ENCODE data around the gene TLK1. TPM values are rescaled to one million over a fixed set of nuclear protein-coding genes. Genes with fewer than 3 reads are reported as not detected.
A peak's percentile ranks its signal among the peaks of the same experiment; 100 is the strongest.
"Not testable (repeated sequence)": the region's sequence is repeated elsewhere in the genome, so short reads cannot be mapped to it uniquely, and the experiment has no call there.

The TLK1 gene
- total RNA-seq, 1 experiment from 2014 or later = 19.1 TPM

- no peak for DNase-seq (ENCODE audit: low read depth)
Observed at GRCh38 chr2:171143670-171144062, 17.0 kb downstream of the TLK1 start.

GRCh38 chr2:171142398-171142797, 18.3 kb downstream of the TLK1 start:
- DNase-seq (ENCODE audit: low read depth) = no peak

DNA sequence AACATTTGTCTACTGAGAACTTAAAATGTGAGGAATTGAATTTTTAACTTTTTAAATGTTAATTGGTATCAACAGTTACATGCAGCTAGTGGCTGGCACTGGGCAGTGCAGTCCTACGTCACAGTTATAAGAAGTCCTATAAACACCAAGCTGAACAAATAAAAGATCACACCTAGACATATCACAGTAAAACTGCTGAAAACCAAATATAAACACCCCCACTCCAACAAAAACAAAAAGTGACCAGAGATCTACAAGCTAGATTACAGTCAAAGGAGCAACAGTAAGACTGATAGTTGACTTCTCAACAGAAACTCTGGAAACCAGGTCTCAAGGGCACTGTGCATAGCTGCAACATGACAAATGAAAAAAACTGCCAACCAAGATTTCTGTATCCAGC, 19.4 kb downstream of the TLK1 start:
- peak; percentile 27 for DNase-seq (ENCODE audit: low read depth)

GRCh38 chr2:171139860-171140259, 20.8 kb downstream of the TLK1 start:
- DNase-seq (ENCODE audit: low read depth) = no peak

DNA sequence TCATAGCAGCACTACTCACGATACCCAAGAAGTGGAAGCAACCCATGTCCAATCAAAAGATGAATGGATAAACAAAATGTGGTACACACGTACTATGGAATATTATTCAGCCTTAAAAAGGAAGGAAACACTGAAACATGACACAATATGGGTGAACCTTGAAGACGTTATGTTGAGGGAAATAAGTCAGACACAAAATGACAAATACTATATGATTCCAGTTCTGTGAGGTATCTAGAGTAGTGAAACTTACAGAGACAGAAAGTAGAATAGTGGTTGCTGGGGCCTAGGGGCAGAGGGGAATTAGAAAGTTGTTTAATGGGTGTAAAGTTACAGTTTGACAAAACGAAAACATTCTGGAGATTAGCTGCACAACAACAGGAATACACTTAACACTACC, 24.7 kb downstream of the TLK1 start:
- DNase-seq (ENCODE audit: low read depth) = no peak

GRCh38 chr2:171134624-171135230, 26.0 kb downstream of the TLK1 start:
- DNase-seq (ENCODE audit: low read depth) = no peak

DNA sequence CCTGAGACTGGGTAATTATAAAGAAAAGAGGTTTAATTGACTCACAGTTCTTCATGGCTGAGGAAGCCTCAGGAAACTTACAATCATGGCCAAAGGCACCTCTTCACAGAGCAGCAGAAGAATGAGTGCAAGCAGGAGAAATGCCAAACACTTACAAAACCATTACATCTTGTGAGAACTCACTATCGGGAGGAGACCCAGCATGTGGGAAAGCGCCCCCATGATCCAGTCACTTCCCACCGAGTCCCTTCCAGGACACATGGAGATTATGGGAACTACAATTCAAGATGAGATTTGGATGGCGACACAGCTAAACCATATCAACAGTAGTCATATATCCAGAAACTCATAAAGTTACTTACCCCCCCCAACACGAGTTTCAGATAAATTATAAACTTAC, 28.6 kb downstream of the TLK1 start:
- no peak for DNase-seq (ENCODE audit: low read depth)

- DNase-seq (ENCODE audit: low read depth) = no peak
Observed at GRCh38 chr2:171128461-171128860, 32.2 kb downstream of the TLK1 start.

GRCh38 chr2:171124541-171124940, 36.2 kb downstream of the TLK1 start:
- no peak for DNase-seq (ENCODE audit: low read depth)

- no peak for DNase-seq (ENCODE audit: low read depth)
Observed at GRCh38 chr2:171109571-171109970, 51.1 kb downstream of the TLK1 start.

GRCh38 chr2:171109020-171109419, 51.7 kb downstream of the TLK1 start:
- no peak for DNase-seq (ENCODE audit: low read depth)

DNA sequence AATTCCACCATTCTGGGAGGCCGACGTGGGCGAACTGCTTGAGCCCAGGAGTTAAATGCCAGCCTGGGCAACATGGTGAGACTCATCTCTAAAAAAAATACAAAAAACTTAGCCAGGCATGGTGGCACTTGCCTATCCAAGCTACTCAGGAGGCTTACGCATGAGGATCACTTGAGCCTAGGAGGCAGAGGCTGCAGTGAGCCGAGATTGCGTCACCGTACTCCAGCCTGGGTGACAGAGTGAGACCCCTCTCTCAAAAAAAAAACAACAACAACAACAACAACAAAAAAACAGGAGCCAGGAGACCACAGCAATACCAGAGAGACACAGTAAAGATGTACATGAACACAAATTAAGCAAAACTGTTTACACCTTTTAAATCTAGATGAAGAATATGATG, 52.9 kb downstream of the TLK1 start:
- no peak for DNase-seq (ENCODE audit: low read depth)

GRCh38 chr2:171104379-171104778, 56.3 kb downstream of the TLK1 start:
- no peak for DNase-seq (ENCODE audit: low read depth)

DNA sequence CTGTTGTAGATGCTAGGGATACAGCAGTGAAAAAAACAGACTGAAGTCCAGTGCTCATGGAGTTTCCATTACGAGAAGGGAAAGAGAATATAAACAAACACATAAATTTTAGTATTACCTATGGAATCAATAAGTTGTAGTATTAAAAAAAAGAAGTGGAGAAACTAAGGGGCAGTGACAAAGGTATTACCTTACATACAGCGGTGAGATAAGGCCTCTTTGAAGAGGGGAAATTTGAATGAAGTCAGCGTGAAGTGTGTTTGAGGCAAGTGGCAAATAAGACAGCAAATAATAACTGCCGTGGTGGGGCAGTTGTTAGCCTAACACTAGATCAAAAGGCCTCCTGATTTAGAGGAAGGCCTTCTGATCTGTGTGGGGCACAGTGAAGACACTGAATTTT, 57.9 kb downstream of the TLK1 start:
- no peak for DNase-seq (ENCODE audit: low read depth)

DNA sequence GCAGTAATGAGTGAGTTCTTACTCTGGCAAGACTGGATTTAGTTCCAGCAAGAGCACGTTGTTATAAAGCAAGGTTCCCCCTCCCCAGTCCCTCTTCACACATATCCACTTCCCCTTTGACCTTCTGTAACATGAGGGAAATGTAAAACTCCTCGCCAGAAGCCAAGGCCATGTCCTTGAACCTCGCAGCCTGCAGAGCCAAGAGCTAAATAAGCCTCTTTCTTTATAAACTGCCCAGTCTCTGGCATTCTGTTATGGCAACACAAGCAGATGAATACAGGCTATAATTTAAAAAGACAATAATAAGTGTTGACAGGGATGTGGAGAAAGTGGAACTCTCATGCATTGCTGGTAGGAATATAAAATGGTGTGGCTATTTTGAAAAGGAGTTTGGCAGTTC, 60.3 kb downstream of the TLK1 start:
- DNase-seq (ENCODE audit: low read depth) = no peak

DNA sequence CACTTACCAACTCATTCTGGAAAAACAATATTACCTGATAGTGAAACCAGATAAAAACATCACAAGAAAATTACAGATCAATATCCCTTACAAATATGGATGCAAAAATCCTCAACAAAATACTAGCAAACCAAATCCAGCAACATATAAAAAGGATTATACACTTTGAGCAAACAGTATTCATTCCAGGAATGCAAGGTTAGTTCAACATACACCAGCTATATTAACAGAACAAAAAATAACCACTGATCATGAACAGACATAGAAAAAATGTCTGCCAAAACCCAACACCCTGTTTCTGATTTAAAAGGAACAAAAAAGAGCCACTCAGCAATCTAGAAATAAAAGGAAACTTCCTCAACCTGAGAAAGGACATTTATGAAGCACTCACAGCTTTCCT, 62.1 kb downstream of the TLK1 start:
- no peak for DNase-seq (ENCODE audit: low read depth)

- DNase-seq (ENCODE audit: low read depth) = no peak
Observed at GRCh38 chr2:171095014-171095582, 65.6 kb downstream of the TLK1 start.

DNA sequence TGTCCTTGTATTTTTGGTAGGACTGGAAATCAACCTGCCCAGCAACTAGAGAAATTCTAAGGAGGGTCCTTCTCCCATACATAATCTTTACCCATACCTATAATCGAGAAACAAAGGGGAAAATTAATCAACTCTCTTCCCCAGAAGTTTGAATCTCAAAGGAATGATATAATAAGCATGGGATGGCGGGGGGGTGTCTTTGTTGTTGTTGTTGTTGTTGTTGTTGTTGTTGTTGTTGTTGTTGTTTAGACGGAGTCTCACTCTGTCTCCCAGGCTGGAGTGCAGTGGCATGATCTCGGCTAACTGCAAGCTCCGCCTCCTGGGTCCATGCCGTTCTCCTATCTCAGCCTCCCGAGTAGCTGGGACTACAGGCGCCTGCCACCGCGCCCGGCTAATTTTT, 69.2 kb downstream of the TLK1 start:
- not testable (repeated sequence) for DNase-seq (ENCODE audit: low read depth)

GRCh38 chr2:171089489-171089888, 71.2 kb downstream of the TLK1 start:
- DNase-seq (ENCODE audit: low read depth) = no peak

DNA sequence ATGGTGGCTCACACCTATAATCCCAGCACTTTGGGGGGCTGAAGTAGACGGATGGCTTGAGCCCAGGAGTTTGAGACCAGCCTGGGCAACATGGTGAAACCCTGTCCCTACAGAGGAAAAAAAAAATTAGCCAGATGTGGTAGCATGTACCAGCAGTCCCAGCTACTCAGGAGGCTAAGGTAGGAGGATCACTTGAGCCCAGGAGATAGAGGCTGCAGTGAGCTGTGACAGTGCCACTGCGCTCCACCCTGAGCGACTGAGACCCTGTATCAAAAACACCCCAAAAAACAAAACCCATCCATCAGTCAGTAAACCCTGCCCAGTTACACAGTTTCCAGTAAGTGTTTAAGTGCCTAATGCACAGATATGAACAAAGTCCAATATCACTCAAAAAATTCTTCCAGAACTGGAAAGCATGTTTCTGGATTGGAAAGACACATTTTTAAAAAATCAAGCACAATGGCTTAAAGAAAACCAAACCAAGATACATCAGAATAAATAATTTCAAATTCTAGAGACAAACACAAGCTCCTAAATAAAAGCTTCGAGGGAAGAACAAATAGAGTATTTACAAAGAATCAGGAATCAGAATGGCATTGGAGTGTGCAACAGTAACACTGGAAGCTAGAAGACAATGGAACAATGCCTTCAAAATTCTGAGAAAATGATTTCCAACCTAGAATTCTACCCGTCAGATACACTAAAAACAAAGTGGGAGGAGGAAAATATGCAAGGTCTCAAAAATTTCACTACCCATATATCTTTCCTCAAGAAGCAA, 72.4 kb downstream of the TLK1 start:
- no peak for DNase-seq (ENCODE audit: low read depth)

DNA sequence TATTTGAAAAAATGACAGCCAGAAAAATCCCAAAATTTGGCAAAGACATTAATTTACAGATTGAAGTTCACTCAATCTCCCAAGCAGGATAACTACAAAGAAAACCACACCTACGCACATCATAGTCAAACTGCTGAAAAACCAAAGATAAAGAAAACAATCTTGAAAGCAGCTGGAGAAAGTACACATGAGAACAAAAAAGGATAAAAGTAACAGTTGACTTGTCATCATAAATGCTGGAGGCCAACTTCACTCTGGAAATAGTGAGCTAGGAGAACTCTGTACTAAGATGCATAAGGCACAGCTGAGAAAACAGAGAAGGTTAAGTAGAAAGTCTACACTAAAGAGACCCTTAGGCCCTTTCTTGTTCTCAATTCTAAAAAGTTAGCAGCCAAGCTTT, 73.1 kb downstream of the TLK1 start:
- DNase-seq (ENCODE audit: low read depth) = no peak

GRCh38 chr2:171086352-171087290, 74.1 kb downstream of the TLK1 start:
- DNase-seq (ENCODE audit: low read depth) = peak; percentile 41

Data from M059J (cell line).